ENCODE results near the gene RICTOR. TPM values are rescaled to one million over a fixed set of nuclear protein-coding genes. Genes with fewer than 3 reads are reported as not detected.

Gene RICTOR
- total and polyA plus RNA-seq, 7 experiments from 2014 or later = 16.2 to 96.2 (median 65.0) TPM

DNA sequence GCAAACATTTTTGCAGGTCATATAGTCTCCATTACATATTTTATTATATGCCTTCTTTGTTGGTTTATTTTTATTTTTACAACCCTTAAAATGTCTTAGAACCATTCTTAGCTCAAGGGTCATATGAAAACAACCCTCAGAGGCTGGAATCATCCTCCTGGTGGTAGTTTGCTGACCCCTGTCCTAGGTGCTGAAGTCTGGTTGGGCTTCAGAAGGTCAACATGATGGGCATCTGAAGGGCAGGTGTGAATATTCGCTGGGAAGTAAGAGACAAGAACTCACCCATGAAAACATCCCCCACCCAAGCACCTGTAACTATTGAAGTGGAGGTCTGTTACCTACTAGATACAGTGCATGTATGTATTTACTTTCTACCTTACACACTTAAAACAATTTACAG is 153.0 kb downstream of the RICTOR start:
- peaks cover 0 to 1% (median 0%) of the 10 kb centered on the region in 11 donors for H3K9me3 Mint-ChIP-seq
- H3K4me1 ChIP-seq (ENCODE audit: control insufficient read depth in 2 of 2, insufficient read depth in 2 of 2, low read length in 2 of 2) = no peaks in the 10 kb centered on the region
- no peak overlapping the region for H3K27ac ChIP-seq (ENCODE audit: low read depth, low read length)
- ChIA-PET POLR2A (no interaction called here), CTCF (interaction anchor here (1.0 to 3.2 kb wide), 2 partner anchors 480 to 500 kb away, joined by 4 to 20 read pairs; no protein-coding TSS in a partner anchor)
- peaks cover 26 to 38% (median 35%) of the 10 kb centered on the region in 5 donors for H3K27me3 Mint-ChIP-seq
- H3K27me3 ChIP-seq (ENCODE audit: control insufficient read depth in 2 of 2, insufficient read depth in 2 of 2, low read length in 2 of 2) = peaks cover 0 to 3% of the 10 kb centered on the region in 2 donors
- no peak overlapping the region for H3K27ac Mint-ChIP-seq
- no peak for ATAC-seq
- DNase-seq = no peak
- H3K4me3 ChIP-seq (ENCODE audit: low read length) = no peak overlapping the region
- peaks cover 0 to 3% (median 0%) of the 10 kb centered on the region in 7 donors for H3K4me1 Mint-ChIP-seq
- H3K36me3 Mint-ChIP-seq = no peaks in the 10 kb centered on the region
- H3K9me3 ChIP-seq (ENCODE audit: control insufficient read depth in 2 of 3, low read length in 3 of 3) = no peaks in the 10 kb centered on the region
- H3K36me3 ChIP-seq (ENCODE audit: control insufficient read depth in 2 of 3, insufficient read depth in 3 of 3, low read length in 3 of 3) = no peaks in the 10 kb centered on the region
- intact Hi-C loops (cut with micrococcal nuclease) = no loop called here
- no peak overlapping the region for H3K4me3 Mint-ChIP-seq

DNA sequence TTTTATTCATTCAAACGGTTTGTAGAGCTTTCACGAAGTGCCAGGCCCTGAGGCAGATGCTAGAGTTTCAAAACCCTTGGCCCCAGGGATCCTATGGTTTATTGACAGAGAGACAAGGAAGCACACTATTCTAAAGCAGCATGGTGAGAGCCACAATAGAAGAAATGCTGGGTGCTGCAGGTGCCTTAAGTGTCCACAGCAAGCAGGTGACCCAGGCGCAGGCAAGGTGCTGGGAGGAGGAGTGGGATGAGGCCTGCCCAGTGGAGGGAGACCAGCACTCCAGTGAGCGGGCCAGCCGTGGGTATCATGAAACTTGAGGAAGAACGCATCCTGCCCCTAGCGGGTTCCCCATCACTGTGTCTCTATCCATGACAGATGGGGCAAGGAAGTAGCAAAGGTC is 157.4 kb downstream of the RICTOR start:
- ChIA-PET POLR2A (no interaction called here), CTCF (no interaction called here)

DNA sequence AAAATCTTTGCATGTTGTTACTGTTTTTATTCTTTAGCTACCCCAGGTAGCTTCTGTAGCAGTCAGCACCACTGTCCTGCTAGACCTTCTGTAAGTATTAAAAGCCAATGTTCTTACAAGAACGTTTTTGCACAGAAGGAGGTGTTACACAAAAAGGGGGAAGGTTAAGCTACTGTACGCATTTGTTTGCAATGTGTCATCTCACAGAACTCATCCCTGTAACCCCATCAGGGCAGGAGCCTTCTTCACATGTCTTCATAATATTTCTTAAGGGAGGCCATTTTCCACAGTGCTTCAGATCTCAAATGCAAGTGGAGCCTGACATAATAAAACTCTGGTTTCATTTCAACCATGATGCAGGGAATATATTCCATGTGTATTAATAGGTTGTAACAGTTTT is 160.5 kb downstream of the RICTOR start:
- Mint-ChIP-seq H3K4me3 (no peak overlapping the region), H3K27ac (no peak overlapping the region), H3K36me3 (peaks cover 0 to 6% (median 0%) of the 10 kb centered on the region in 5 donors), H3K27me3 (peaks cover 11 to 39% (median 29%) of the 10 kb centered on the region in 5 donors), H3K9me3 (peaks cover 0 to 22% (median 8%) of the 10 kb centered on the region in 11 donors), H3K4me1 (no peaks in the 10 kb centered on the region)
- POLR2A ChIA-PET = no interaction called here
- peaks cover 0 to 3% of the 10 kb centered on the region in 2 donors for H3K27me3 ChIP-seq (ENCODE audit: control insufficient read depth in 2 of 2, insufficient read depth in 2 of 2, low read length in 2 of 2)
- intact Hi-C loops (cut with micrococcal nuclease) = no loop called here
- no peaks in the 10 kb centered on the region for H3K36me3 ChIP-seq (ENCODE audit: control insufficient read depth in 2 of 3, insufficient read depth in 3 of 3, low read length in 3 of 3)
- H3K4me3 ChIP-seq (ENCODE audit: low read length) = no peak overlapping the region
- DNase-seq (no peak), ATAC-seq (no peak)
- H3K27ac ChIP-seq (ENCODE audit: low read depth, low read length) = no peak overlapping the region
- CTCF ChIA-PET = no interaction called here
- H3K4me1 ChIP-seq (ENCODE audit: control insufficient read depth in 2 of 2, insufficient read depth in 2 of 2, low read length in 2 of 2) = no peaks in the 10 kb centered on the region
- H3K9me3 ChIP-seq (ENCODE audit: control insufficient read depth in 2 of 3, low read length in 3 of 3) = no peaks in the 10 kb centered on the region

More for the DNA sequence above, 157.4 kb downstream of the RICTOR start:
- Histone ChIP-seq H3K27me3 (ENCODE audit: control insufficient read depth in 2 of 2, insufficient read depth in 2 of 2, low read length in 2 of 2) (peaks cover 0 to 3% of the 10 kb centered on the region in 2 donors), H3K36me3 (ENCODE audit: control insufficient read depth in 2 of 3, insufficient read depth in 3 of 3, low read length in 3 of 3) (no peaks in the 10 kb centered on the region), H3K4me3 (ENCODE audit: low read length) (no peak overlapping the region), H3K27ac (ENCODE audit: low read depth, low read length) (no peak overlapping the region), H3K9me3 (ENCODE audit: control insufficient read depth in 2 of 3, low read length in 3 of 3) (no peaks in the 10 kb centered on the region), H3K4me1 (ENCODE audit: control insufficient read depth in 2 of 2, insufficient read depth in 2 of 2, low read length in 2 of 2) (no peaks in the 10 kb centered on the region)
- intact Hi-C loops (cut with micrococcal nuclease) = no loop called here
- Mint-ChIP-seq H3K36me3 (no peaks in the 10 kb centered on the region), H3K4me1 (no peaks in the 10 kb centered on the region), H3K9me3 (no peaks in the 10 kb centered on the region), H3K27ac (no peak overlapping the region), H3K4me3 (no peak overlapping the region), H3K27me3 (peaks cover 4 to 32% (median 17%) of the 10 kb centered on the region in 5 donors)
- no peak for ATAC-seq
- no peak for DNase-seq

DNA sequence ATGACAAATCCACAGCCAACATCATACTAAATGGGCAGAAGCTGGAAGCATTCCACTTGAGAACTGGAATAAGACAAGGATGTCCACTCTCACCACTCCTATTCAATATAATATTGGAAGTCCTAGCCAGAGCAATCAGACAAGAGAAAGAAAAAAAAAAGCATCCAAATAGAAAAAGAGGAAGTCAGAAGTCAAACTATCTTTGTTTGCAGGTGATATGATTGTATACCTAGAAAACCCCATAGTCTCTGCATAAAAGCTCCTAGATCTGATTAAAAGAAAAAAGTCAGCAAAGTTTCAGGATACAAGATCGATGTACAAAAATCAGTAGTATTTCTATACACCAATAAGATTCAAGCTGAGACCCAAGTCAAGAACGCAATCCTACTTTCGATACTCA is 162.3 kb downstream of the RICTOR start:
- H3K27me3 ChIP-seq (ENCODE audit: control insufficient read depth in 2 of 2, insufficient read depth in 2 of 2, low read length in 2 of 2) = peaks cover 0 to 3% of the 10 kb centered on the region in 2 donors
- no peak overlapping the region for H3K4me3 Mint-ChIP-seq
- peaks cover 0 to 6% (median 0%) of the 10 kb centered on the region in 5 donors for H3K36me3 Mint-ChIP-seq
- ATAC-seq = no peak
- no peaks in the 10 kb centered on the region for H3K4me1 Mint-ChIP-seq
- peaks cover 0 to 26% (median 8%) of the 10 kb centered on the region in 11 donors for H3K9me3 Mint-ChIP-seq
- H3K27ac ChIP-seq (ENCODE audit: low read depth, low read length) = no peak overlapping the region
- ChIA-PET POLR2A (no interaction called here), CTCF (no interaction called here)
- H3K27me3 Mint-ChIP-seq = peaks cover 12 to 38% (median 28%) of the 10 kb centered on the region in 5 donors
- intact Hi-C loops (cut with micrococcal nuclease) = no loop called here
- no peaks in the 10 kb centered on the region for H3K4me1 ChIP-seq (ENCODE audit: control insufficient read depth in 2 of 2, insufficient read depth in 2 of 2, low read length in 2 of 2)
- no peaks in the 10 kb centered on the region for H3K36me3 ChIP-seq (ENCODE audit: control insufficient read depth in 2 of 3, insufficient read depth in 3 of 3, low read length in 3 of 3)
- no peak overlapping the region for H3K27ac Mint-ChIP-seq
- no peaks in the 10 kb centered on the region for H3K9me3 ChIP-seq (ENCODE audit: control insufficient read depth in 2 of 3, low read length in 3 of 3)
- no peak for DNase-seq
- H3K4me3 ChIP-seq (ENCODE audit: low read length) = no peak overlapping the region

DNA sequence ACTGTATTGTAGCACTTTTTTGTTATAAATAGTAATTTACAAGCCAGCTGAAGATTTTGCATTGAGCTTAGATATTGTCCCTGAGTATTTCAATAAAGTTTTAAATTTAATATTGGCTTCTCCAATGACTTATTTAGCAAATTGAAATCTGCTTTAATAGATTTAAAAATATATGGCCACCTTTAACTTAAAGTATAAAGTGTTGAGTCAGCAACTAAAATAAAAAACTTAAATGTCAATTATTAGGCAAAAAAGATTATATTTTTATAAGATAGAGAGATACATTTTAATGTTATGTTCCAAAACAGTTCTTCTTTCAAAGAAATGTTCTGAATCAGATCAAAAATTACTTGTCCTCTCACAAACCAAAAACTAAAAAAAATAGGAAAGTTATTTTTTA is 167.7 kb downstream of the RICTOR start:
- Histone ChIP-seq H3K27me3 (ENCODE audit: control insufficient read depth in 2 of 2, insufficient read depth in 2 of 2, low read length in 2 of 2) (peaks cover 0 to 4% of the 10 kb centered on the region in 2 donors), H3K27ac (ENCODE audit: low read depth, low read length) (no peak overlapping the region), H3K4me1 (ENCODE audit: control insufficient read depth in 2 of 2, insufficient read depth in 2 of 2, low read length in 2 of 2) (no peaks in the 10 kb centered on the region), H3K36me3 (ENCODE audit: control insufficient read depth in 2 of 3, insufficient read depth in 3 of 3, low read length in 3 of 3) (no peaks in the 10 kb centered on the region), H3K4me3 (ENCODE audit: low read length) (no peak overlapping the region), H3K9me3 (ENCODE audit: control insufficient read depth in 2 of 3, low read length in 3 of 3) (no peaks in the 10 kb centered on the region)
- Mint-ChIP-seq H3K4me3 (no peak overlapping the region), H3K36me3 (peaks cover 0 to 10% (median 3%) of the 10 kb centered on the region in 5 donors), H3K9me3 (peaks cover 0 to 32% (median 13%) of the 10 kb centered on the region in 11 donors), H3K4me1 (peaks cover 0 to 2% (median 0%) of the 10 kb centered on the region in 7 donors), H3K27ac (no peak overlapping the region), H3K27me3 (peaks cover 5 to 37% (median 27%) of the 10 kb centered on the region in 5 donors)
- ChIA-PET CTCF (no interaction called here), POLR2A (no interaction called here)
- no peak for DNase-seq
- ATAC-seq = no peak
- intact Hi-C loops (cut with micrococcal nuclease) = no loop called here

DNA sequence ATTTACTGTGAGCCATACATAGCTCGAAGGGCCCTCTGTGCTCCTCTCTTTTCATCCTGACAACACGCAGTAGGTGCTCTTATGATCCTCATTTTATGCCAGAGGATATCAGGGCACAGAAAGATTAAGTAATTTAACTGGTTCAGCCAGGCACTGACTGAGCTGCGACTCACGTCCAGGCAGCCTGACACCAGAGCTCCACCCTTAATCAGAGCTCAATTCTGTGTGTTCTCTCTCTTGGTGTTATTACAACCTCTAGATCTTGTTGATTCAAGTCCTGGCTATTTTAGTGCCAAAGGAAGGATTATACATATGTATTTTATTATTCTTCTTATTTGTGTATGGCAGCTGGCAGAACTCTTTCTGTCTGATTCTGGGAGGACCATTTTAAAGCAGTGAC is 168.7 kb downstream of the RICTOR start:
- Histone ChIP-seq H3K27me3 (ENCODE audit: control insufficient read depth in 2 of 2, insufficient read depth in 2 of 2, low read length in 2 of 2) (peaks cover 0 to 4% of the 10 kb centered on the region in 2 donors), H3K9me3 (ENCODE audit: control insufficient read depth in 2 of 3, low read length in 3 of 3) (no peaks in the 10 kb centered on the region), H3K36me3 (ENCODE audit: control insufficient read depth in 2 of 3, insufficient read depth in 3 of 3, low read length in 3 of 3) (no peaks in the 10 kb centered on the region), H3K4me3 (ENCODE audit: low read length) (no peak overlapping the region), H3K27ac (ENCODE audit: low read depth, low read length) (no peak overlapping the region), H3K4me1 (ENCODE audit: control insufficient read depth in 2 of 2, insufficient read depth in 2 of 2, low read length in 2 of 2) (no peaks in the 10 kb centered on the region)
- CTCF ChIA-PET = no interaction called here
- peaks cover 2 to 34% (median 26%) of the 10 kb centered on the region in 5 donors for H3K27me3 Mint-ChIP-seq
- H3K4me1 Mint-ChIP-seq = peaks cover 0 to 2% (median 0%) of the 10 kb centered on the region in 7 donors
- DNase-seq = no peak
- peaks cover 0 to 10% (median 3%) of the 10 kb centered on the region in 5 donors for H3K36me3 Mint-ChIP-seq
- no peak overlapping the region for H3K4me3 Mint-ChIP-seq
- no peak overlapping the region for H3K27ac Mint-ChIP-seq
- H3K9me3 Mint-ChIP-seq = peaks cover 0 to 32% (median 14%) of the 10 kb centered on the region in 11 donors
- POLR2A ChIA-PET = no interaction called here
- intact Hi-C loops (cut with micrococcal nuclease) = no loop called here
- no peak for ATAC-seq

DNA sequence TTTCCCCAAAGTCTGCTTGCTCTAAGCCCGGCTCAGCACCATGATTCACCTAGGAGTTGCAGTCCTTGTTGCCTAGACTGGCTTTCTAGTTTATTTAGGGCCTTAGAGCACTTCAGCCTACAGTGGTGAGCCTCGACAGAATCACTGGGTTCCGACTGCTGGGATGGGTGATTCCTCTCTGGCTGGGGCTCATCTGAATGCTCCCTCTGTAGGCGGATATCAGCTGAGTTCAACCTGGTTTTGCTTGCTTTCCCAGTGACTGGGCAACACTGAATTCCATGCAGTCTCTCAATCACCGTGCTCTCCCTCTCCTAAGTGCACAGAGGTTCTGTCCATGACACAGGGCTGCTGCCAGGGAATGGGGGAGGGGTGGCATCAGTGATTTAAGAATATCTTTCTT is 174.3 kb downstream of the RICTOR start:
- no peaks in the 10 kb centered on the region for H3K36me3 ChIP-seq (ENCODE audit: control insufficient read depth in 2 of 3, insufficient read depth in 3 of 3, low read length in 3 of 3)
- H3K27me3 ChIP-seq (ENCODE audit: control insufficient read depth in 2 of 2, insufficient read depth in 2 of 2, low read length in 2 of 2) = no peaks in the 10 kb centered on the region
- Mint-ChIP-seq H3K4me1 (peaks cover 0 to 2% (median 0%) of the 10 kb centered on the region in 7 donors), H3K9me3 (peaks cover 3 to 39% (median 11%) of the 10 kb centered on the region in 11 donors), H3K27me3 (peaks cover 13 to 32% (median 18%) of the 10 kb centered on the region in 5 donors), H3K4me3 (no peak overlapping the region), H3K36me3 (peaks cover 0 to 10% (median 3%) of the 10 kb centered on the region in 5 donors), H3K27ac (no peak overlapping the region)
- no peak for DNase-seq
- H3K4me1 ChIP-seq (ENCODE audit: control insufficient read depth in 2 of 2, insufficient read depth in 2 of 2, low read length in 2 of 2) = no peaks in the 10 kb centered on the region
- no peak overlapping the region for H3K27ac ChIP-seq (ENCODE audit: low read depth, low read length)
- POLR2A ChIA-PET = no interaction called here
- no peak for ATAC-seq
- intact Hi-C loops (cut with micrococcal nuclease) = no loop called here
- no peaks in the 10 kb centered on the region for H3K9me3 ChIP-seq (ENCODE audit: control insufficient read depth in 2 of 3, low read length in 3 of 3)
- H3K4me3 ChIP-seq (ENCODE audit: low read length) = no peak overlapping the region
- CTCF ChIA-PET = no interaction called here

All from naive thymus-derived CD4-positive, alpha-beta T cell (primary cell).